ENCODE data around the gene FAM32A. TPM values are rescaled to one million over a fixed set of nuclear protein-coding genes. Genes with fewer than 3 reads are reported as not detected.

FAM32A gene
- total and polyA plus RNA-seq, 7 donors: 86.9 to 239 (median 93.8) TPM

- intact Hi-C loops (cut with DNase I): no loop called here
- Histone ChIP-seq H3K4me1 (no peaks in the 10 kb centered on the region), H3K4me3 (no peak overlapping the region), H3K27me3 (no peaks in the 10 kb centered on the region), H3K9me3 (no peaks in the 10 kb centered on the region), H3K27ac (no peak overlapping the region), H3K36me3 (no peaks in the 10 kb centered on the region)
- WGBS, 2 donors: 61 to 69% methylated on average over 3 of the region's 3 CpGs
- no peak for TF ChIP-seq CTCF (IDR thresholded peaks at IDR 0.05)
- TF ChIP-seq POLR2AphosphoS5 (IDR thresholded peaks at IDR 0.05): no peak
- no peak for TF ChIP-seq EP300 (IDR thresholded peaks at IDR 0.05)
- no peak for TF ChIP-seq POLR2A (IDR thresholded peaks at IDR 0.05)
- no peak for DNase-seq
Observed at GRCh38 chr19:16161840-16162239, 23.4 kb upstream of the FAM32A start.

GRCh38 chr19:16164222-16164890 is 20.9 kb upstream of the FAM32A start:
- TF ChIP-seq POLR2AphosphoS5 (IDR thresholded peaks at IDR 0.05) (no peak), CTCF (IDR thresholded peaks at IDR 0.05) (no peak), EP300 (IDR thresholded peaks at IDR 0.05) (no peak), POLR2A (IDR thresholded peaks at IDR 0.05) (no peak)
- no peaks in the 10 kb centered on the region for H3K36me3 ChIP-seq
- intact Hi-C loops (cut with DNase I): no loop called here
- 73 to 85% methylated on average over 13 of the region's 13 CpGs for WGBS, 2 donors
- H3K27me3 ChIP-seq: no peaks in the 10 kb centered on the region
- H3K4me1 ChIP-seq: no peaks in the 10 kb centered on the region
- H3K4me3 ChIP-seq: no peak overlapping the region
- H3K27ac ChIP-seq: no peak overlapping the region
- no peaks in the 10 kb centered on the region for H3K9me3 ChIP-seq
- no peak for DNase-seq

- intact Hi-C loops (cut with DNase I): no loop called here
- no peaks in the 10 kb centered on the region for H3K27me3 ChIP-seq
- no peaks in the 10 kb centered on the region for H3K36me3 ChIP-seq
- H3K27ac ChIP-seq: no peak overlapping the region
- no peaks in the 10 kb centered on the region for H3K9me3 ChIP-seq
- no peaks in the 10 kb centered on the region for H3K4me1 ChIP-seq
- TF ChIP-seq POLR2A (IDR thresholded peaks at IDR 0.05) (no peak), CTCF (IDR thresholded peaks at IDR 0.05) (no peak), EP300 (IDR thresholded peaks at IDR 0.05) (no peak), POLR2AphosphoS5 (IDR thresholded peaks at IDR 0.05) (no peak)
- H3K4me3 ChIP-seq: no peak overlapping the region
- WGBS, 2 donors: 93 to 96% methylated on average over 1 of the region's 1 CpG
- no peak for DNase-seq
Observed at GRCh38 chr19:16166417-16166816, 18.8 kb upstream of the FAM32A start.

GRCh38 chr19:16167055-16167454 is 18.2 kb upstream of the FAM32A start:
- WGBS, 2 donors: 79 to 90% methylated on average over 5 of the region's 5 CpGs

More at GRCh38 chr19:16167055-16167454, 18.2 kb upstream of the FAM32A start:
- H3K27ac ChIP-seq: no peak overlapping the region
- no peaks in the 10 kb centered on the region for H3K36me3 ChIP-seq
- TF ChIP-seq EP300 (IDR thresholded peaks at IDR 0.05) (no peak), POLR2A (IDR thresholded peaks at IDR 0.05) (no peak), POLR2AphosphoS5 (IDR thresholded peaks at IDR 0.05) (no peak), CTCF (IDR thresholded peaks at IDR 0.05) (no peak)
- no peaks in the 10 kb centered on the region for H3K9me3 ChIP-seq
- no peak for DNase-seq
- no peaks in the 10 kb centered on the region for H3K4me1 ChIP-seq
- H3K4me3 ChIP-seq: no peak overlapping the region
- intact Hi-C loops (cut with DNase I): no loop called here
- H3K27me3 ChIP-seq: no peaks in the 10 kb centered on the region
